NCI-H2107 treated with DMSO at 0.1 percent for 48 hours (cell line): ENCODE results near the gene FBXO42.
"Not testable (repeated sequence)": the region's sequence is repeated elsewhere in the genome, so short reads cannot be mapped to it uniquely, and the experiment has no call there.

Experiments used
- DNase-seq: peaks from one replicate; lab custom pipeline; 2025; ENCODE audit not compliant: unreplicated experiment; lab: John Stamatoyannopoulos, UW

Gene FBXO42

GRCh38 chr1:16372535-16373285 lies 20.4 kb upstream of the FBXO42 start:
- no peak for DNase-seq

- DNase-seq, result no peak
Measured at GRCh38 chr1:16371725-16372124, 19.4 kb upstream of the FBXO42 start.

GRCh38 chr1:16369821-16370220 lies 17.5 kb upstream of the FBXO42 start:
- no peak for DNase-seq

- peak; percentile 41 for DNase-seq
Measured at GRCh38 chr1:16367968-16368890, 15.9 kb upstream of the FBXO42 start.

GRCh38 chr1:16367258-16367967 lies 15.1 kb upstream of the FBXO42 start:
- DNase-seq, result peak; percentile 61

GRCh38 chr1:16366722-16367257 lies 14.5 kb upstream of the FBXO42 start, which contains the start of gene SZRD1:
Gene SZRD1 (plus strand): TSS chr1:16367242. CDS start chr1:16367258, 16 bp downstream.
- DNase-seq, result peak; percentile 98

GRCh38 chr1:16365146-16365498 lies 12.8 kb upstream of the FBXO42 start:
- DNase-seq, result not testable (repeated sequence)

DNA sequence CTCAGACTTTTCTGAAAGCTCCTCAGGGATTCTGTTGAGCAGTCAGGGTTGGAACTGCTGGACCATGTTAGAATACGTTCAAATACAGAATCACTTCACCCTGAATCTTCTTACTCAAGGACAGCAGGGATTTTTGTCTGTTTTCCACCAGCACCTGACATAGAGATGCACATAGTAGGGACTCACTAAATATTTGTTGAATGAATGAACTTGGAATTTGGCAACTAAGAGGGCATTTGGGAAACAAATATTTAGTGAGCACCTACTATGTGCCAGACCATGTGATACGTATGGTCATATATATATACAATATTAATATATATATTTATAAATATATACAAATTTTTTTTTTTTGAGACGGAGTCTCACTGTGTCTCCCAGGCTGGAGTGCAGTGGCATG lies 4.6 kb upstream of the FBXO42 start:
- no peak for DNase-seq

- no peak for DNase-seq
Measured at GRCh38 chr1:16354619-16355018, 2.3 kb upstream of the FBXO42 start.

DNA sequence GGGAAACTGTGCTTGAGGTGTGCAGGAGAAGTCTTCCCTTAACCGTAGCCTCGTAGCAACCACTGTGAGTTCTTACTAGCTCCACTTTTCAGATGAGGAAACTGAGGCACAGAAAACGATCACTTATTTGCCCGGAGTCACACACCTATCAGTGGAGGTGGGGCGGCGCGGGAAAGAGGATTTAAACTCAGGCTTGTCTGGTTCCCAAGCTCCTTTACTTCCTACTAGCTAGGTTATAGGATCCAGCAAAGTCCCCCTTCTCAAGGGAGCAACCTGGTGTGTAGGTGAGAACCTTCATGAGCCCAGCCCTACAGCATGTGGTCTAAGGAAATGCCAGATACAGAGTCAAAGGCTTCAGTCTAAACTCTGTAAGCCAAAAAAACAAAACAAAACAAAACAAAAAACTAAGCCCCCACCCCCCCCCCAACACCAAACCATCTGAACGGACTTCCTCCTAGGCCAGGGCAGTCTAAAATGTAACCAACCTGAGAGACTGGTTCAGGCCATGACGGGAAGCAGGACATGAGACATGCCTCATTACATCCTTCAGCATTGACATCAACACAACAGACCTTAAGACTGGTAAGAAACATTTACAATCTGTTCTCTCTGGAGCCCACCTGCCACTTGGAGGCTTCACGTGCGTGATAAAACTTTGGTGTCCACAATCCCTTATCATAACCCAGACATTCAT lies 709 bp upstream of the FBXO42 start:
- no peak for DNase-seq

DNA sequence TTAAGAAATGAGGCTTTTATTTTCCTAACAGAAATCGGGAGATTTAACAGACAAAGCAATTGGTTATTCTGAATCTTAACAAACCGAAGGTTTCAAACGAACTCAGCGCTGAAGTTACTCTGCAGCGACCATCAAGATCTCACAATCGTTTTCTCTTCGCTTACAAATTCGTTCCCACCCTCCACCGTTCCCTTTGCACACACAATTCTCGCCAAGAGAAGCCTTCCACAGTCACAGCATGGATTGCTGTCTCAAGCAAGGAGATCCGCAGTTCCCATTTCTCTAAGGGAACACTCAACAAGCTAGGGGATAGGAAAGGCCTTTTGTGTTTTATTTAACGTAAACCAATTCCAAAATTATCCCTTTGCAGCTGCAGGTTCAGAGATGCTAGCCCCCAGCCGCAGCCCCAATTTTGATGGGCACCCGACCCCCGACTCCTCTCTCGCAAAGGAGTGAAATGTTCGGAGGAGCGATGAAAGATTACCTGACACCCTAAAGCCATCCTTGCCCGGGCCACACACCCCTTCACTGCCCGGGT lies 755 bp downstream of the FBXO42 start:
- peak; percentile 35 for DNase-seq

DNA sequence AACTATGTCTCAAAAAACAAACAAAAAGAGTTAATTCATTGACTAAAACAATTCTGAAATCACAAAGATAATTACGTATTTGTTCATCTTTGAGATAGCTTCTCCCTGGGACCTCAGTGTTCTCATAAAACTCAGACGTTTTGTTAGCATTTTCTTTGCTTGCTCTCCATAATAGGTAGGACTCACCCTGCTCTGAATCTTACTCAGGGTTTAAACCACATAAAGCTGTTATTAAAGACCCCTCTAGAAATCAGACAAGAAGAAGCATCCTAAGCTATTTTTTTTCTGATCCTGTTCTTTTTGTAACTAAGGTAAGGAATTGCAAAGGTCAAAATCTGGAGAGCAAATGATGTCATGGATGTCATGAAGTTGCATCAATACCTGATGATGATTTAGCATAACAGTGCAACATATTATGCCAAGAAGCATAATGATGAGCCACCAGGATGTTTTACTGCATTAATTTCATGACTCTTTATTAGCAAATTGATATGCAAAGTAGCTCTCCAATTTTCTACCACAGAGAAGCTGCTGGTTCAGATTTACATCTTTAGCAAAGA lies 2.4 kb downstream of the FBXO42 start:
- no peak for DNase-seq

DNA sequence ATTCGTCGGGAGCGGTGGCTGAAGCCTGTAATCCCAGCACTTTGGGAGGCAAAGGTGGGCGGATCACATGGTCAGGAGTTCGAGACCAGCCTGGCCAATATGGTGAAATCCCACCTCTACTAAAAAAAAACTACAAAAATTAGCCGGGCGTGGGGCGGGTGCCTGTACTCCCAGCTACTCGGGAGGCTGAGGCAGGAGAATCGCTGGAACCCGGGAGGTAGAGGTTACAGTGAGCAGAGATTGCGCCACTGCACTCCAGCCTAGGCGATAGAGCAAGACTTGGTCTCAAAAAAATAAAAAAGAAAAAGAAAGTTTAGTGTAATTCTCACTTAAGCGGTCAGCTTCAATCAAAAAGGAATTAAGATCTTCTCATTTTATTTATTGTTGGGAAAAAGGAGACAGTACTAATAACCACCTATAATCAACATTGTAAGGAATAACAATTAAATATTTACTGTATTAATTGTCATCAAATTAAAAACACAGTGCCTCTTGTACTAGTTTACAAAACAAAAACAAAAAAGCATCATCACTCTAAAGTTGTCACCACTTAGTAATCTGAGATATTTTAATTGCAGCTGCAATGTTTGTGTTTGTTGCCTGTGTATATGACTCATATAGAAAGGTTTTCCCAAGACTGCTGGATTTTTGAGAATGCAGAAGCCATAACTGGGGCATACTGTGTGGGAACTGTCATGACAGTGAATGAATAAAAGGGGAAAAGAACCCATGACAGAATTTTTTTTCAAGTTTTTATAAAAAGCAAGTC lies 3.7 kb downstream of the FBXO42 start:
- no peak for DNase-seq

GRCh38 chr1:16343276-16343675 lies 9.0 kb downstream of the FBXO42 start:
- DNase-seq, result not testable (repeated sequence)

- no peak for DNase-seq
Measured at GRCh38 chr1:16342331-16343062, 9.8 kb downstream of the FBXO42 start.

DNA sequence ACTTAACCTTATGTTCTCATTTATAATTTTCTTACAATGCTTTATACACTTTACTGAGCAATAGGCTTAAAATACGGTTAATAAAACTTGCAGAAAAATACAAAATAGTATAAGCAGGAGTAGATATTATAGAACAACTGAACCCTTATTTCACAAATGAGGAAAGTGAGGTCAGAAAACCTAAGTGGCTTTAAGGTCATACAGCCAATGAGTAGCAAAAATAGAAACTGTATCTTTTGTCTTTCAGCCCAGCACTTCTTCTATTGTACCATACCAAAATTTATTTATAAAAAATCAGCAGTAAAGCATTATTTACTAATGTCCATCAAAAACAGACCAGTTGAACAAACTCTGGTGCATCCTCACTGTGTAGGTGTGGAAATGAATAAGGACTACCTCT lies 11.6 kb downstream of the FBXO42 start:
- DNase-seq, result no peak

DNA sequence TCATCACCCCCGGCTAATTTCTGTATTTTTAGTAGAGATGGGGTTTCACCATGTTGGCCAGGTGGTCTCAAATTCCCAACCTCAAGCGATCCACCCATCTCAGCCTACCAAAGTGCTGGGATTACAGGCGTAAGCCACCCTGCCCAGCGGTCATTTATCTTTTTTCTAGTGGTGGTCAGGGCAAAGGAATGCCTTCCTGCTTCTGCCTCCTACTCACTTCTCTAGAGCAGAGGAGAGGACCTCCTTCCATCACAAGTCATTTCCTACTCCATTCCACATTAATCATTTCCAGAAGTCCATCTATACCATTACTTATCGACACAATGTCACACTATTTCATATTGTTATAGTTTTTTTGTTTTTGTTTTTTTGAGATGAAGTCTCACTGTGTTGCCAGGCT lies 13.3 kb downstream of the FBXO42 start:
- no peak for DNase-seq

DNA sequence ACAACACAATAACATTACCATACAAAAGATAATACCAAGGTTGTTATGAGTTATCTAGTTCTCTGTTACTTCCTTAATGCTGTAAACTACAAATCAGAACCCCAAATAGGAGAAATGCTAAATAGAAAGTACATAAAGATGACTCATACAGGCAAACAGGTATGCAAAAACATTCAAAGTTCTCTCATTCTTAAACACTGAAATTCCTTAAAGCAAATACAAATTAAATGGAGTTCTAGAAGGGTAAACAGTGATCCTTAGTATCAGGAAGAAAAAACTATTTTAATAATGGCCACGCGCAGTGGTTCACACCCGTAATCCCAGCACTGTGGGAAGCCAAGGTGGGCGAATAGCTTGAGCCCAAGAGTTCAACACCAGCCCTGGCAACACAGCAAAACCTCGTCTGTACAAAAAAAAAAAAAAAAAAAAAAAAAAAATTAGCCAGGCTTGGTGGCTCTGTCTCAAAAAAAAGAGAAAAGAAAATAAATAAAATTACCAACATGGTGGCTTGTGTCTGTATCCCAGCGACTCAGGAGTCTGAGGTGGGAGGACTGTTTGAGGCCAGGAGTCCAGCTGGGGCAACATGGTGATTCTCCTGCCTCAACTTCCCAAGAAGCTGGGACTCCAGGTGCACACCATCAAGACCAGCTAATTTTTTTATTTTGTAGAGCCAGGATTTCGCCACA lies 17.5 kb downstream of the FBXO42 start:
- no peak for DNase-seq
